GM23248 (cell line): ENCODE measurements around the gene PPP1R37. TPM values are rescaled to one million over a fixed set of nuclear protein-coding genes. Genes with fewer than 3 reads are reported as not detected.

ENCODE experiments used
- DNase-seq: peaks from one replicate; pipeline ENCODE4 v3.0.0-alpha.2; 2015
- H2AFZ ChIP-seq: fragments of 200-600 bp; sonication (generic); 2 replicates; pipeline ENCODE4 v1.6.1; 2016; ENCODE audit warnings: antibody characterized with exemption
- H3F3A ChIP-seq: fragments of 200-600 bp; sonication (generic); 2 replicates; pipeline ENCODE4 v1.6.1; 2016; ENCODE audit warnings: mild to moderate bottlenecking, antibody characterized with exemption, mixed run types; ENCODE audit not compliant: insufficient read depth
- H3K27ac ChIP-seq: fragments of 200-600 bp; sonication (generic); 2 replicates; pipeline ENCODE4 v1.5.1; 2016; ENCODE audit warnings: mild to moderate bottlenecking
- H3K27me3 ChIP-seq: fragments of 200-600 bp; sonication (generic); replicated peaks from 2 replicates; pipeline ENCODE4 v1.6.1; 2016; ENCODE audit warnings: mild to moderate bottlenecking; ENCODE audit not compliant: insufficient read depth
- H3K36me3 ChIP-seq: fragments of 200-600 bp; sonication (generic); 2 replicates; pipeline ENCODE4 v1.6.1; 2016; ENCODE audit warnings: low read depth, mild to moderate bottlenecking
- H3K4me1 ChIP-seq: fragments of 200-600 bp; sonication (generic); 2 replicates; pipeline ENCODE4 v1.6.1; 2016; ENCODE audit warnings: mild to moderate bottlenecking; ENCODE audit not compliant: insufficient read depth
- H3K4me2 ChIP-seq: fragments of 200-600 bp; sonication (generic); one replicate; pipeline ENCODE4 v1.6.1; 2016; ENCODE audit warnings: mild to moderate bottlenecking; ENCODE audit not compliant: unreplicated experiment
- H3K4me3 ChIP-seq: fragments of 200-600 bp; sonication (generic); 2 replicates; pipeline ENCODE4 v1.5.1; 2016; ENCODE audit warnings: mild to moderate bottlenecking
- H3K79me2 ChIP-seq: fragments of 200-600 bp; sonication (generic); 2 replicates; pipeline ENCODE4 v1.6.1; 2016; ENCODE audit warnings: mild to moderate bottlenecking; ENCODE audit not compliant: insufficient read depth
- H3K9ac ChIP-seq: fragments of 200-600 bp; sonication (generic); 2 replicates; pipeline ENCODE4 v1.6.1; 2016; ENCODE audit warnings: mild to moderate bottlenecking
- H3K9me2 ChIP-seq: fragments of 200-600 bp; sonication (generic); 2 replicates; pipeline ENCODE4 v1.6.1; 2016; ENCODE audit warnings: mixed run types, mild to moderate bottlenecking, moderate library complexity; ENCODE audit not compliant: insufficient read depth
- H3K9me3 ChIP-seq: fragments of 200-600 bp; sonication (generic); one replicate; pipeline ENCODE4 v1.6.1; 2017; ENCODE audit warnings: low read depth
- H4K20me1 ChIP-seq: fragments of 200-600 bp; sonication (generic); 2 replicates; pipeline ENCODE4 v1.6.0; 2016; ENCODE audit not compliant: insufficient read depth
- EZH2 ChIP-seq: fragments of 200-600 bp; sonication (generic); IDR thresholded peaks from 2 replicates; pipeline ENCODE4 v1.6.1; 2018; ENCODE audit warnings: antibody characterized with exemption, mild to moderate bottlenecking; ENCODE audit not compliant: insufficient read depth, poor library complexity, severe bottlenecking
- EZH2phosphoT487 ChIP-seq: fragments of 200-600 bp; sonication (generic); IDR thresholded peaks from 2 replicates; pipeline ENCODE4 v1.6.1; 2018; ENCODE audit warnings: antibody characterized with exemption, moderate library complexity, mild to moderate bottlenecking, low read depth; ENCODE audit not compliant: insufficient read depth
- WGBS, 2 experiments: methylation state at CpG; one replicate each; pipeline ENCODE4 v1.1.6; 2015 to 2017; ENCODE audit warnings: low lambda C conversion rate in 2 of 2, low coverage in 1 of 2; ENCODE audit errors: missing lambda C conversion rate in 2 of 2; 5-methylcytosine and 5-hydroxymethylcytosine counted together
- in situ Hi-C: fragments of 300-500 bp; cut with MboI; formaldehyde crosslinking; loops from 2 replicates; pipeline ENCODE4 v1.15.0; 2020
- polyA plus RNA-seq: library from polyadenylated mRNA; unstranded; fragments of >200 nt; fragmentation: Nextera tagmentation; extraction: Ambion mirVana; gene quantifications from 2 replicates; pipeline ENCODE4 v1.2.1, GENCODE V29; 2016
- total RNA-seq: library from RNA; depleted of rRNA; stranded (reverse); fragments of >200 nt; shearing (Covaris generic); gene quantifications from 2 replicates; pipeline ENCODE4 v1.2.3, GENCODE V29; 2014

Gene PPP1R37
- total and polyA plus RNA-seq, 2 experiments from 2014 or later = 1.9 to 43.8 TPM

GRCh38 chr19:45074744-45075300 lies 18.2 kb upstream of the PPP1R37 start:
- Histone ChIP-seq H3K36me3 (peaks cover 7% of the 10 kb centered on the region; the same call in 1 of the 2 replicates), H3K9ac (no peak overlapping the region), H3K27me3 (no peaks in the 10 kb centered on the region), H3K4me2 (no peak overlapping the region), H2AFZ (no peak overlapping the region), H3F3A (peaks cover 19% of the 10 kb centered on the region; the same call in 1 of the 2 replicates), H3K9me3 (no peaks in the 10 kb centered on the region), H3K27ac (no peak overlapping the region), H3K4me3 (no peak overlapping the region), H3K9me2 (no peaks in the 10 kb centered on the region), H4K20me1 (no peaks in the 10 kb centered on the region), H3K4me1 (no peaks in the 10 kb centered on the region), H3K79me2 (peaks cover 7% of the 10 kb centered on the region)
- WGBS, 2 experiments = 63 to 66% methylated on average over 8 to 11 of the region's 11 CpGs
- no peak for DNase-seq
- no peak for TF ChIP-seq EZH2
- no peak for TF ChIP-seq EZH2phosphoT487
- in situ Hi-C loops = no loop called here

- Histone ChIP-seq H2AFZ (peak overlapping the region; percentile 77), H3K4me1 (peaks cover 4% of the 10 kb centered on the region; the same call in 1 of the 2 replicates), H3K27ac (no peak overlapping the region), H3K4me3 (peak overlapping the region; percentile 58; the same call in 1 of the 2 replicates), H3K79me2 (peaks cover 13% of the 10 kb centered on the region), H3F3A (peaks cover 19% of the 10 kb centered on the region; the same call in 1 of the 2 replicates), H3K36me3 (peaks cover under 1% of the 10 kb centered on the region; the same call in 1 of the 2 replicates), H3K27me3 (no peaks in the 10 kb centered on the region), H3K9me2 (no peaks in the 10 kb centered on the region), H3K9ac (no peak overlapping the region), H4K20me1 (no peaks in the 10 kb centered on the region), H3K4me2 (no peak overlapping the region), H3K9me3 (no peaks in the 10 kb centered on the region)
- TF ChIP-seq EZH2 = no peak
- TF ChIP-seq EZH2phosphoT487 = no peak
- in situ Hi-C loops = no loop called here
- DNase-seq = peak; percentile 26
- 20 to 32% methylated on average over 15 to 25 of the region's 26 CpGs for WGBS, 2 experiments
Observed at GRCh38 chr19:45075301-45076028, 17.5 kb upstream of the PPP1R37 start.

- H3K4me1 ChIP-seq = peaks cover 8% of the 10 kb centered on the region
- H3F3A ChIP-seq = peaks cover 19% of the 10 kb centered on the region; the same call in 1 of the 2 replicates
- DNase-seq = peak; percentile 63
- no peak for TF ChIP-seq EZH2
- no peak for TF ChIP-seq EZH2phosphoT487
- in situ Hi-C loops = no loop called here
- peaks cover 21% of the 10 kb centered on the region for H3K79me2 ChIP-seq
- peak within 1 kb of the TSS; percentile 49 for H3K9ac ChIP-seq
- H3K27ac ChIP-seq = no peak within 1 kb of the TSS
- H4K20me1 ChIP-seq = no peaks in the 10 kb centered on the region
- peak within 1 kb of the TSS; percentile 57 for H3K4me2 ChIP-seq
- no peaks in the 10 kb centered on the region for H3K9me2 ChIP-seq
- peak within 1 kb of the TSS; percentile 58 for H3K4me3 ChIP-seq
- H3K9me3 ChIP-seq = no peaks in the 10 kb centered on the region
- H3K27me3 ChIP-seq = no peaks in the 10 kb centered on the region
- H3K36me3 ChIP-seq = no peaks in the 10 kb centered on the region
- peak within 1 kb of the TSS; percentile 77 for H2AFZ ChIP-seq
- WGBS, 2 experiments = 5 to 7% methylated on average over 28 to 56 of the region's 81 CpGs
Observed at GRCh38 chr19:45076029-45076850, 16.7 kb upstream of the PPP1R37 start, which contains the start of gene ZNF296. TSS of gene ZNF296 (minus strand) at chr19:45076478. CDS start at chr19:45076373, 105 bp downstream.
